Left cardiac atrium (tissue), 4 donors: ENCODE data around the gene OR8G5. TPM values are rescaled to one million over a fixed set of nuclear protein-coding genes. Genes with fewer than 3 reads are reported as not detected.
"Not testable (repeated sequence)": the region's sequence is repeated elsewhere in the genome, so short reads cannot be mapped to it uniquely, and the experiment has no call there.

Source experiments
- ATAC-seq, 2 donors: fragments of 200-7000 bp; cut with Tn5 transposase; one replicate each; pipeline ENCODE4 v1.9.1; 2020; ENCODE audit warnings: mild to moderate bottlenecking in 2 of 2, moderate library complexity in 2 of 2
- DNase-seq: peaks from one replicate; pipeline ENCODE4 v3.0.0-alpha.2; 2020
- intact Hi-C, 2 donors: fragments of 100-400 bp; cut with DNase I; formaldehyde crosslinking; loops; one replicate each; pipeline versions ENCODE4 v1.14.1 to v1.15.1; 2022 to 2023
- long read RNA-seq: library from polyadenylated mRNA; unstranded; transcript quantifications from one replicate; pipeline ENCODE4 v2.0.0, GENCODE V29; 2021
- total RNA-seq, 2 donors: library from RNA; stranded (reverse); fragmentation: NEBNext Ultra II Directional; extraction: Animal tissue kit (Norgen Biotek cat#: 25700); gene quantifications; one replicate each; pipeline ENCODE4 v1.2.1, GENCODE V29; 2021
- donor health status: DM: no; HTN: yes; CAD: no.
- donor health status: DM: no; HTN: yes; CAD: no; lungs with severe emphysema.
- donor health status: DM: yes; HTN: yes; CAD: no.
- donor health status: Dilated cardiomyopathy.

The OR8G5 gene, protein sequence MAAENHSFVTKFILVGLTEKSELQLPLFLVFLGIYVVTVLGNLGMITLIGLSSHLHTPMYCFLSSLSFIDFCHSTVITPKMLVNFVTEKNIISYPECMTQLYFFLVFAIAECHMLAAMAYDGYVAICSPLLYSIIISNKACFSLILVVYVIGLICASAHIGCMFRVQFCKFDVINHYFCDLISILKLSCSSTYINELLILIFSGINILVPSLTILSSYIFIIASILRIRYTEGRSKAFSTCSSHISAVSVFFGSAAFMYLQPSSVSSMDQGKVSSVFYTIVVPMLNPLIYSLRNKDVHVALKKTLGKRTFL
- not detected for total RNA-seq
- long read RNA-seq = 0 reads

DNA sequence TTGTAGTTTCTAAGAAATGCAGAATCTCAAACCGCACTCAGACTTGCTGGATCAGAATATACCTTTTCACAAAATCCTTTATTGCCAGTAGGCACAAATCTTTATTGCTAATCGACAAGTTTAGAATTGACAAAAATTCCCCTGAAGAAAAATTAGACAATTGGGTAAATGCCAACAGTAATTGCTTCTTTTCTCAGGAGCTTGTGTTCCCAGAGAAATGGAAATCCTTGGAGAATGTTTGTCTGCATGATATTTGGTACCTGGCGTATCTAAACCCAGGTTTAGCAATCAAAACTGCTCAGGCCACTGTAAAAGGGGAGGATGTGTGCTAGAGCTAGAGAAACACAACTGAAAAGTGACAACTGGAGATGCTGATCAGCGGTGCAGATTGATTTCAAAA lies at the start of gene OR8G5:
OR8G5 (plus strand) TSS at position 301 of the 400 bp plus-strand sequence. CDS start 8,556 bp downstream, outside the sequence.
- intact Hi-C loops = no loop called here
- DNase-seq (no peak), ATAC-seq (no peak)

DNA sequence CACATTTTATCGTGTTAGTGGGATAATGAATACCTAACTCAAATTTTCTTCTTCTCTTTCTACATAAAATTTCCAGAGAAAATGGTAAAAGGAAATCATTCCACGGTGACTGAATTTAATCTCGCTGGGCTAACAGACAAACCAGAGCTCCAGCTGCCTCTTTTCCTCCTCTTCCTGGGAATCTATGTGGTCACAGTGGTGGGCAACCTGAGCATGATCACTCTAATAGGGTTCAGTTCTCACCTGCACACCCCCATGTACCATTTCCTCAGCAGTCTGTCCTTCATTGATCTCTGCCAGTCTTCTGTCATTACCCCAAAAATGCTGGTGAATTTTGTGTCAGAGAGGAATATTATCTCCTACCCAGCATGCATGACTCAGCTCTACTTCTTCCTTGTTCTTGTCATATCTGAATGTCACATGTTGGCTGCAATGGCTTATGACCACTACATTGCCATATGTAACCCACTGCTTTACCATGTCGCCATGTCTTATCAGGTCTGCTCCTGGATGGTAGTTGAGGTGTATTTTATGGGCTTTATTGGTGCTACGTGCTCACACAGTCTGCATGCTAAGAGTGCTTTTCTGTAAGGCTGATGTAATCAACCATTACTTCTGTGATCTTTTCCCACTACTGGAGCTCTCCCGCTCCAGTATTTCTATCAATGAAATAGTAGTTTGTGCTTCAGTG lies 48.9 kb upstream of the OR8G5 start:
- DNase-seq (no peak), ATAC-seq (no peak)
- intact Hi-C loops = no loop called here

DNA sequence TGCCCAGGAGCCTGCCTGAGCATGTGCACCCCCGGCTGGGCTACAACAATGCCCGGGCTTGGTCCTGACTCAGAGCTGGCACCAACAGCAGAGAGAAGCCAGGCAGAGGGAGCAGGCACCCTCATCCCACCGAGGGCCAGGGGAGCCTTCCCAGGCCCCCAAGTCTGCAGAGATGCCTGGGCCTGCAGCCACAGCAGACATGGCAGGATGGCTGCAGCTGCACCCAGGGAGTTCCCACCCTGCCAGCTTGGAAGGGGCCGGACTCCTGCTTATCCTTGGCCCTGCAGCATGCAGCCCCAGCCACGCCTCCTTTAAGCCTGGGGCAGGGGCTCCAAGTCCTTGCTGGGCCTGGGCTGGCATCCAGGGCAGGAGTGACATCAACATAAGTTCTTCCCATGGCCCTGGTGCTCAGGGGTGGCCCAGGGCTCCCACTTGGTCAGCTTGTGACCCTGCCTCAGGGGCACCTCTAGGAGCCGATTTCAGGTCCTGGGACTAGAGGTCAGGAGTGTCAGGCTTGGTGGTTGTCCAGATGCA lies 46.3 kb upstream of the OR8G5 start:
- intact Hi-C loops = no loop called here
- DNase-seq = no peak
- ATAC-seq = no peak

DNA sequence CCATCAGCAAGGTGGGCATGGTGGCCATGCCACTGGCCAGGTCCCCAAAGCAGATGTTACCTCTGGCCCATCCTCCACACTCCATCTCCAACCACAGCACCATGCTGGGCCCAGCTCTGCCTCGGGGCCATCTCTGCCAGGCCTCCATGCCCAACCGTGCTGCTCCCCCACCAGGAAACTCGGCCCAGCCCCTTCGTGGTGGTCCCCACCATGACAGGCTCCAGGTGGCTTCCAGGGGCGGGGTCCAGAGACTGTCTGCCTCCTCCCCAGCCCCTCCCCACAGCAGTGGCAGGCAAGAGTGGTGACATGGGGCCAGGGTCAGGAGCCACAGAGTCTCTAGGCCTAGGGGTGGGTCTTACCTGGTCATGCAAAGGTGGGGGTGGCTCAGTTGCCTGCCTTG lies 45.8 kb upstream of the OR8G5 start:
- DNase-seq (no peak), ATAC-seq (no peak)
- intact Hi-C loops = no loop called here

DNA sequence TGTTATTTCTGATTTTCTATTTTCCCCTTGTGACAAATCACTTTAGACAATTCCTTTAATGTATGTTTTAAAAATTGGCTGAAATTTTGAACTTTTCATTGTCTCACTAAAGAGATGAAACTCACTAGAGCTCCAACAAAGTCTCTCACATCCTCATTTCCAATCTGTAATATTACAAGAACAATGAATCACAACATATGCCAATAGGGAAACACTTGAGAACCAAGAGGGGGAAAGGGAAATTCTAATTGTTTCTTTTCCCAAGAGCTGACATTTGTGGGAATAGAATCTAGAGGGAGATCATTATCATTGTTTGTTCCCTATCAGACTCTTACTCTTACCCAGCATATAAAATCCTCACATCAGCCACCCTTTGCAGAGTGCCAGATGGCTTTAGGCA lies 44.9 kb upstream of the OR8G5 start:
- intact Hi-C loops = no loop called here
- DNase-seq = no peak
- ATAC-seq = no peak

DNA sequence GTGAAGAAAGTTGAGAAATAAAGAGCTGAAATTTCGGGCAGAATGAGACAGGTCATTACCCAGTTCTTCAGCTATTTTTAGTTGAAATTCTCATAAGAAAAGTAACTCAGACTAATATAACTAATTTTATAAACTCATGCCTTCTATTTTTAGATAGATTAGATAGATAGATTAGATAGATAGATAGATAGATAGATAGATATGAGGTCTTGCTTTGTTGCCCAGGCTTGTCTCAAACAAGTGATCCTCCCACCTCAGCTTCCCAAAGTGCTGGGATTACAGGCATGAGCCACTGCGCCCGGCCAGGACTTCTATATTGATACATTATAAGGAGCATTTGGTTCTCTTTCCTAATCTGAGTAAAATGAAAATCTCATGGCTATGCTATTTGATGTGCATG lies 42.1 kb upstream of the OR8G5 start:
- DNase-seq (no peak), ATAC-seq (no peak)
- intact Hi-C loops = no loop called here

DNA sequence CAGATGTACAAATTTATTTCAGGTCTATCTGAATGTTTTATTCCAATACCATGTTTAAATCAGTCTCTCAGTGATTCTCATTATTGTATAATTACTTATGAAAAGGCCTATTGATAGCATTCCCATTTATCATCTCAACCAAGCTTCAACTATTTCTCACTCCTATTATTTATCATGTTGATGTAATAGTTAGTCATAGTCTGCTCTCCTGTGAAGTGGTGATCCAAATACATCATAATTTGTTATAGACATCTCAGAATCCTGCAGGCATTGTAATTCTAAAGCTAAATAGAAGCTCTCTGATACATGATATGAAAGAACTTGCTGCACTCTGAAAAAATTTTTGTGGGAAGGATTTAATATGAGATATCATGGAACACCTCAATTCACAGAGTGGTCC lies 37.0 kb upstream of the OR8G5 start:
- intact Hi-C loops = no loop called here
- ATAC-seq = no peak
- no peak for DNase-seq

DNA sequence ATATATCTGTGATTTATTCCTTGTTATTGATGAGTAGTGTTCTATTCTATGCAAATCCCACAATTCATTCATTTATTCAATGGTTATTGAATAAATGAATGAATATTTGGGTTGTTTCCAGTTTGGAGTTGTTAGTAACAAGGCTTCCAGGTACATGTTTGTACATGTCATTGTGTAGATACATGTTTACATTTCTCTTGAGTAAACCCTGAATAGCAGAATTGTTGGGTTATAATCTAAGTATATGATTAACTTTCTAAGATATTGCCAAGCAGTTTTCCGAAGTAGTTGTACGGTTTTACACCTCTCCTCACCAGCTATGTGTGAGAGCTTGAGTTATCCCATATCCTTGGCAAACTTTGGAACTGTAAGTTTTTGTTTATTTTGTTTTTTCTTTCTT lies 33.8 kb upstream of the OR8G5 start:
- intact Hi-C loops = no loop called here
- no peak for ATAC-seq
- DNase-seq = no peak

DNA sequence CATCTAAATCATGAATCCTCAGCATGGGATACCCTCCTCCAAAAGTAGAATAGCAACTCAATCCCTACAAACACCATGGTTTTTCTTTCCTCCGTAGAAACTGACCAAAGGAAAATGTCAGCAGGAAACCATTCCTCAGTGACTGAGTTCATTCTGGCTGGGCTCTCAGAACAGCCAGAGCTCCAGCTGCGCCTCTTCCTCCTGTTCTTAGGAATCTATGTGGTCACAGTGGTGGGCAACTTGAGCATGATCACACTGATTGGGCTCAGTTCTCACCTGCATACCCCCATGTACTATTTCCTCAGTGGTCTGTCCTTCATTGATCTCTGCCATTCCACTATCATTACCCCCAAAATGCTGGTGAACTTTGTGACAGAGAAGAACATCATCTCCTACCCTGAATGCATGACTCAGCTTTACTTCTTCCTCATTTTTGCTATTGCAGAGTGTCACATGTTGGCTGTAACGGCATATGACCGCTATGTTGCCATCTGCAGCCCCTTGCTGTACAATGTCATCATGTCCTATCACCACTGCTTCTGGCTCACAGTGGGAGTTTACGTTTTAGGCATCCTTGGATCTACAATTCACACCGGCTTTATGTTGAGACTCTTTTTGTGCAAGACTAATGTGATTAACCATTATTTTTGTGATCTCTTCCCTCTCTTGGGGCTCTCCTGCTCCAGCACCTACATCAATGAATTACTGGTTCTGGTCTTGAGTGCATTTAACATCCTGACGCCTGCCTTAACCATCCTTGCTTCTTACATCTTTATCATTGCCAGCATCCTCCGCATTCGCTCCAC lies 31.4 kb upstream of the OR8G5 start:
- intact Hi-C loops, DNase-seq: not testable (repeated sequence)
- peak in 1 of 2 donors; percentile 45 for ATAC-seq

DNA sequence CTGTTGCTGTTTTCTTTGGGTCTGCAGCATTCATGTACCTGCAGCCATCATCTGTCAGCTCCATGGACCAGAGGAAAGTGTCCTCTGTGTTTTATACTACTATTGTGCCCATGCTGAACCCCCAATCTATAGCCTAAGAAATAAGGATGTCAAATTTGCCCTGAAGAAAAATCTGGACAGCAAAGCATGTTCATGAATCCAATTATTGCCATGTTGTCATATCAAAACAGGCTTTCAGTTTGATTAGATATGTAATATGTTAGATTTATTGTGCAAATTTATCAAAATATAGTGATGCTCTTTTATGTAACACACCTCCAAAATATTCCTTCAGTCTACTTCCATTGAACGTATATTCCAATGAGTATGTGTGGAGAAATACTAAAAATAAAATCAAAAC lies 30.7 kb upstream of the OR8G5 start:
- no peak for ATAC-seq
- intact Hi-C loops = no loop called here
- no peak for DNase-seq

DNA sequence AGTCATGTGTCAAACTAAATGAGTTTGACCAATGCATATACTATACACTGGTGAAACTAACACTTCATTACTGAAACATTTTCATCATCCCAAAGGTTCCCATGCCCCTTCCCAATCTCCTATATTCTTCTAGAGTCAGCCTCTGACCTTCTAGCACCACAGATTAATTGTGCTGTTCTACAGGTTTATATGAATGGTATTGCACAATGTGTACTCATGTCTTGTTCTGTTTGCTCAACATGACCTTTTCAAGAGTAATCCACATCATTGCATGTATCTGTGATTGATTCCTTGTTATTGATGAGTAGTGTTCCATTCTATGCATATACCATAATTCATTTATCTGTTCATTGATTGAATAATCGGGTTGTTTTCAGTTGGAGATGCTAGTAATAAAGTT lies 22.8 kb upstream of the OR8G5 start:
- intact Hi-C loops = no loop called here
- no peak for DNase-seq
- ATAC-seq = no peak

DNA sequence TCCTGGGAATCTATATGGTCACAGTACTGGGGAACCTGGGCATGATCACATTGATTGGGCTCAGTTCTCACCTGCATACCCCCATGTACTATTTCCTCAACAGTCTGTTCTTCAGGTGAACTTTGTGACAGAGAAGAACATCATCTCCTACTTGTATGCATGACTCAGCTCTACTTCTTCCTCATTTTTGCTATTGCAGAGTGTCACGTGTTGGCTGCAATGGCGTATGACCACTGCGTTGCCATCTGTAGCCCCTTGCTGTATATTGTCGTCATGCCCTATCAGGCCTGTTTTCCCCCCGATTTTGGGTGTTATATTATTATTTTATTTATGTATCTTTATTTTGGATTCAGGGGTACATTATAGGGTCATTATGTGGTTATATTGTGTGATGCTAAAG lies 17.7 kb upstream of the OR8G5 start:
- intact Hi-C loops = no loop called here
- DNase-seq = no peak
- no peak for ATAC-seq

DNA sequence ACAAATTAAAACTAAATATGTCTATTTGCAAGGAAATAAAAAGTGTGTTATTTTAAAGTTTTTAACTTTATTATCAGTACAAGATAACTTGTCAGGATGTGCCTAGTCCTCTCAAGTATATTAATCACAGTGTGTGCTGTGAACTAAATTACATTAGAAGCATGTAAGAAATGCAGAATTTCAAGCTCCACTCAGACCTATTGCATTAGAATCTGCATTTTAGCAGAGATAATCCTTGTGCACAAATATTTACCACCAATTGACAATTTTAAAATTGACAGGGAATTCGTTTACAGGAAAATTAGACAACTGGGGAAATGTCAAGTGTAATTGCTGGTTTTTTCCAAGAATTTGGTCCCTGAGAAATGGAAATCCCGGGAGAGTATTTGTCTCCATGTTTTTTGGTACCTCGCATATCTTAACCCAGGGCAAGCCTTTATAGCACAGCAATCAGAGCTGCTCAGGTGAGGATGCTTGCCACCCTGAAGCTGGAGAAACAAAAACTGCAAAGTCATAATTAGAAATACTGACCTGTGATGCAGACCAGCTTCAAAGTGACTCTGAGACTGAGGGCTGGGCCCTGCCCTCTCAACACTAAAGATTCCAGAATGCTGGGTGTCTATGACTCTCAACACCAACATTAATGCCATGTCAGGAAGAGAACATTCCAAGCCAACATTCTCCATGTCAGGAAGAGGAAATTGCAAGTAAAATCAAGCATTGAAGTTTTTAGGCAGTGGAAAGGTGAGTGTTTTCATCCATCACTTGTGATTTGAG lies 15.4 kb upstream of the OR8G5 start, which contains the start of gene OR8G1:
OR8G1 (plus strand) TSS at position 475 of the 777 bp plus-strand sequence. CDS start 8,581 bp downstream, outside the sequence.
- intact Hi-C loops = no loop called here
- ATAC-seq (no peak), DNase-seq (no peak)

DNA sequence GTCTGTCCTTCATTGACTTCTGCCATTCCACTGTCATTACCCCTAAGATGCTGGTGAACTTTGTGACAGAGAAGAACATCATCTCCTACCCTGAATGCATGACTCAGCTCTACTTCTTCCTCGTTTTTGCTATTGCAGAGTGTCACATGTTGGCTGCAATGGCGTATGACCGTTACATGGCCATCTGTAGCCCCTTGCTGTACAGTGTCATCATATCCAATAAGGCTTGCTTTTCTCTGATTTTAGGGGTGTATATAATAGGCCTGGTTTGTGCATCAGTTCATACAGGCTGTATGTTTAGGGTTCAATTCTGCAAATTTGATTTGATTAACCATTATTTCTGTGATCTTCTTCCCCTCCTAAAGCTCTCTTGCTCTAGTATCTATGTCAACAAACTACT lies 6.3 kb upstream of the OR8G5 start:
- intact Hi-C loops, ATAC-seq, DNase-seq: not testable (repeated sequence)

DNA sequence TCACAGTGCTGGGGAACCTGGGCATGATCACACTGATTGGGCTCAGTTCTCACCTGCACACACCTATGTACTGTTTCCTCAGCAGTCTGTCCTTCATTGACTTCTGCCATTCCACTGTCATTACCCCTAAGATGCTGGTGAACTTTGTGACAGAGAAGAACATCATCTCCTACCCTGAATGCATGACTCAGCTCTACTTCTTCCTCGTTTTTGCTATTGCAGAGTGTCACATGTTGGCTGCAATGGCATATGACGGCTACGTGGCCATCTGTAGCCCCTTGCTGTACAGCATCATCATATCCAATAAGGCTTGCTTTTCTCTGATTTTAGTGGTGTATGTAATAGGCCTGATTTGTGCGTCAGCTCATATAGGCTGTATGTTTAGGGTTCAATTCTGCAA lies 8.9 kb downstream of the OR8G5 start:
- intact Hi-C loops, DNase-seq, ATAC-seq: not testable (repeated sequence)

DNA sequence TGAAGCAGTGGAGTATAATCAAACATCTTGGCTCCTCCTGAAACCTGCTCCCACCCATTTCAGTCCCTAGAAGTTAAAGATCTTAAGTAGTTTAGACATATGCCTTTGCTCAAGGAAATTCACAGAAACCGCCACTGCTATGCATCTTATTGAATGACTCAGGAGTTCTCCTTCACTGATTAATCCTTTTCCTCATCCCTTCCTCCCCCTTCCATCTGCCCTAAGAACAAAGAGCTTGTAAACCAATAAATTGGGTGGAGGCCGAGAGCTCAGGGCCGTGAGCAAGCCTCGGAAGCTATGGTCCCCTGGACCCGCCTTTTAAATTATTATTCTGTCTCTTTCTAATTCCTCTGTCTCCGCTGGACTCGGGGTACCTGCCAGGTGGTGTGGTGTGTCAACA lies 14.7 kb downstream of the OR8G5 start:
- intact Hi-C loops, ATAC-seq, DNase-seq: not testable (repeated sequence)

DNA sequence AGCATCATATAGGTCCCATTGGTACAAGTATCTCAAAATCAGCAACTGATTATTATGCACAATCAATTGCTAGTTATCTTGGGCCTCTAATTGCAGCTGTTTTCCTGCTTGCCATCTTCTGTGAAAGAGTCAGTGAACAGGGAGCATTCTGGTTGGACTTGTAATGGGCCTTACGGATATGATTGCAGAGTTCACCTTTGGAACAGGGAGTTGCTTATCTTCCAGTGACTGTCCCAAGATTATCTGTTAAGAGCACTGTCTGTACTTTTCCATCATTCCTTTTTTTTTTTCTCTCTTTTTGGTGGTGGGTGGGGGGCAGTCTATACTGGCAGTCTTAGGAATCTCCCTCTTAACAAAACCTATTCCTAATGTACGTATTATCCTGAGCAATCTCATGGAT lies 17.8 kb downstream of the OR8G5 start:
- intact Hi-C loops = no loop called here
- no peak for ATAC-seq
- DNase-seq = no peak

DNA sequence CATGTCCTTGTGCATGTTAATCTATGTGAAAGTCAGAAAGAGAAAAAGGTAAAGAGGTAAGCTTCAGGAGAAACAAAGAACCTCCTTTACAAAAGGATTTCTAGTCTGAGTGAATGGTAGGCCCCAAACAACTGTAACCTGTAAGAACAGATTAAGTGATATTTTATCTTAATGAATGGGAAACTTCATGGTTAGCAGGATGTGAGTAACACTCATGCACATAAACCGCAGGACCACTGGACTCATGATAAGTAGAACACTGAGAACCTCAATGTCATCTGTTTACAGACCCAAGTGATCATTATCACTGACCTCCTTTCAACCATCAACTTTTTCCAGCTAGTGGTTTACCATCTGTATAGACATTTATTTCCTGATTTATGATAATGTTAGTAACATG lies 19.9 kb downstream of the OR8G5 start:
- ATAC-seq (no peak), DNase-seq (no peak)
- intact Hi-C loops = no loop called here

DNA sequence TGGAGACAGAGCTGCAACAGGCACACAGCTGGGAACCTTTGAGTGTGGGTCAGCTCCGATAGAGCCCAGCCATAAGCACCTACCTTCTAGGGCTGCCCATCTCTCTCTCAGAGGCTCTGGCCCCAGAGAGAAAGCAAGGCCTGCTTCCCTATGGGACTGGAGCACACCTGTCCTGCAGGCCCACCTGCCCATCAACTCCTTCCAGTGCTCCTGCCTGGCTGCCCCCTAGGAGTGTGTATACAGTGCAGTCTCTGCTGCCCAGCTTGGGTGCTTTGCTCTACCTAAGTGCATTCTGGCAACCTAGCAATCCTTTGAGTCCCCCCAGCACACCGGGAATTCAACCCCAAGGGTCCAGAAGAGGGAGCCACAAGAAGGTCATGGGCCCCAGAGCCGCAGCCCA lies 21.0 kb downstream of the OR8G5 start:
- intact Hi-C loops = no loop called here
- DNase-seq (no peak), ATAC-seq (no peak)
